HG02571 (cell line): Measurements from ENCODE around the gene WNT2.
"Not testable (repeated sequence)": the region's sequence is repeated elsewhere in the genome, so short reads cannot be mapped to it uniquely, and the experiment has no call there.

ENCODE experiments used
- ATAC-seq: cut with Tn5 transposase; IDR thresholded peaks from one replicate; pipeline ENCODE4 v1.9.1; 2021; ENCODE audit warnings: mild to moderate bottlenecking, moderate library complexity; ENCODE audit not compliant: unreplicated experiment

The WNT2 gene

GRCh38 chr7:117270371-117270770 lies 52.5 kb downstream of the WNT2 start:
- ATAC-seq = no peak

DNA sequence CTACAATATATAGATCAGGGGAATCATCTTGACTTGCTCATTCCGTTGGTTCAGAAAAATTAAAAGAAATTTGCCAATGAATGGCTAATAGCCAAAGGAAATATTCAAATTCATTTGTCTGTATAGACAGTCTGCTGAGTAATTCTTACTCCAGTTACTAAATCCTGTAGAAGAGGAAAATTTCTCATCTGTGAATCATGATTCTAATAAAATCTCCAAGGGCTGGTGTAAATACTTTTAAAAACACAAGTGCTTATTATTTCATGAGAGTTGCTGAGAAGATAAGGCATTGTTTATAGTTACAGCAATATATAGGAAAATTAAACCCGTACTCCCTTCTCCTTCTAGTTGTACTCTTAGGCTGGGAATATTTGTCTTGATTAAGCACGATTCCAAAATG lies 53.0 kb downstream of the WNT2 start:
- ATAC-seq = no peak

DNA sequence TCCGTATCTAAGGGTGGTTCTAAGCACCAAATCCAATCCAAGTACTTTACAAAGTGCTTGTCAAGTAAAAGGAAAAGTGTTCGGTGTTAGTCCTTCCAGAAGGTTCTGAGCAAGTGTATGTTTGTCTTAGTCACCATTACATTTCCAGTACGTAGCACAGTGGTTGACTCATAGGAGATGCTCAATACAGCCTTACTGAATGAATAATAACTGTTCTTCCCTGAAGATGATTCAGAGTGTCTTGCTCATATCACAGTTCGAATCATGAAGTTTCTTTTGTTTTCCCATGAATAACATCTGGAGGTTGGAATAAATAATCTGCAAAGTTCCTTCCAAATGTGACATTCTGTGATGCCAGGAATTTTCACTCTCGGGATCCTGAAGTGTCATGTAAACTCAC lies 53.4 kb downstream of the WNT2 start:
- no peak for ATAC-seq

DNA sequence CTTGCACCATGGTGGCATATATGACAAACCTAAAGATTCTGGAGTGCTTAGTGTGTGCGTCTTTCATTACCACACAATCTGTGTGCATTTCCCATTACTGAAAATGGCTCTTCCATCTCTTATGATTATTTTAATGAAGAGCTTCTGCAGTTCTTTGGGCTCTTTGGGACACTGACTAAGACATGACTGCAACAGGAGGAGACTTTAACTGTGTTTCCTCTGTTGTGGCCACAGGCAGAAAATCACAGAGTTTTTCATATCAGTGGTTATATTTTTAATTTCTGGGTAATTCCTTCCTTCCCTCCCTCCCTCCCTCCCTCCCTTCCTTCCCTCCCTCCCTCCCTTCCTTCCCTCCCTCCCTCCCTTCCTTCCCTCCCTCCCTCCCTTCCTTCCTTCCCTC lies 58.1 kb downstream of the WNT2 start:
- no peak for ATAC-seq

DNA sequence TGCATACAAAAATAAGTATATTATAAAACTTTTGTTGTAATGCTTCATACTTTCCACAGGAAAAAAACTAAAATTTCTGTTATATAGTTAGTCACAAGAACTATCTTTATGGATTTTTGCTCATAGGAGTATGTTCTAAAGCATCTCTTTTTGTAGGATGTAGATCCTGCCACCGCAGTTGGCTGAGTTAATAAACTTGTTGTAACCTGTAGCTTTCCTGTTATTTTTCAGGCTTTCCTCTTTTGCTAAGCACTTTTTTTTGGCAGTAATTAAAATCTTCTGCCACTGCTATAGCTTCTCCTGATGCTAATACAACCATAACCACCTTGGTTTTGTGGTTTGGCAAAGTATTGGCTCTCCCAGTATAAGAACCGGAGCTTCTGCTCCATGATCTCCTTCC lies 60.3 kb downstream of the WNT2 start:
- no peak for ATAC-seq

GRCh38 chr7:117259615-117260014 lies 63.2 kb downstream of the WNT2 start:
- no peak for ATAC-seq

GRCh38 chr7:117251687-117252086 lies 71.2 kb downstream of the WNT2 start:
- peak; percentile 69 for ATAC-seq

GRCh38 chr7:117250801-117251200 lies 72.1 kb downstream of the WNT2 start:
- ATAC-seq = no peak

- ATAC-seq = no peak
Measured at GRCh38 chr7:117250245-117250644, 72.6 kb downstream of the WNT2 start.

DNA sequence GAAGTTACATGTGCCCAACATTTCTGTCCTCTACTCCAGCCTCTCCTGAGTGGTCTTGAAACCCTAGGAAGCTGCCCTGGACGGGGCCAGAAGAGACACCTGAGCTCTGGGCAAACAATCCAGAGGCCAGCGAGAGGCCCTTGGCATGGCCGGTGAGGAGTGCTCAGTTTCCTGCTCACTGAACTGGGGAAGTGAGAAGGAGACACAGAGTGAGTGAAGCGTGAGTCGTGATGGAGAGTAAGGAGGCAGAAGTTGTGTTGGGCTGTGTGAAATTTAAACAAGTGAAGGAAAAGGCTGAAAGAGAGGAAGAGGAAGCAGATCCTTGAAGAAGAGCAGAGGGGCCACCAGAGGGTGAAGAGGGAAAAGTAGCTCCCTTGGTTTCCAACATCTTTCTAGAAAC lies 73.2 kb downstream of the WNT2 start:
- no peak for ATAC-seq

GRCh38 chr7:117248829-117249228 lies 74.0 kb downstream of the WNT2 start:
- ATAC-seq = no peak

GRCh38 chr7:117247809-117248208 lies 75.0 kb downstream of the WNT2 start:
- ATAC-seq = no peak

- not testable (repeated sequence) for ATAC-seq
Measured at GRCh38 chr7:117245703-117246102, 77.2 kb downstream of the WNT2 start.

GRCh38 chr7:117243390-117243789 lies 79.5 kb downstream of the WNT2 start:
- ATAC-seq = no peak

DNA sequence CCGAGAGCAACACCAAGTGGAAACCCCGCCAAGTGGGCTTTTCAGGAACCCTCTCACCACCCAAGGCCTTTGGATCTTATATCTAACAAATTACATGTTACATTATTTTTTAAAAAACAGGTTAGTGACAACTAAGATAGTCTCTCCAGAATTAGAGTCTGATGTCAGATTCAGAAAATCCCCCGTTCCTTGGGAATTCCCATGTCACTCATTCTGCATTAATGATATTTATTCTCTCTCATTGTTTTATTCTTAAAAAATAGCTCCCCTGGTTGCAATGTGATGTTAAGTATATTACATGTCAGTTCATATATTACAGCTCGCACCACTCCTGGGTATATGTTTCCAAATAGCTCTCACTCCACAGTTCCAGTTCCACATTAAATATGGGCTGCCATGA lies 81.8 kb downstream of the WNT2 start:
- no peak for ATAC-seq

GRCh38 chr7:117238937-117239336 lies 83.9 kb downstream of the WNT2 start:
- no peak for ATAC-seq

GRCh38 chr7:117238472-117238871 lies 84.4 kb downstream of the WNT2 start:
- no peak for ATAC-seq

GRCh38 chr7:117237646-117238045 lies 85.2 kb downstream of the WNT2 start:
- ATAC-seq = peak; percentile 64

DNA sequence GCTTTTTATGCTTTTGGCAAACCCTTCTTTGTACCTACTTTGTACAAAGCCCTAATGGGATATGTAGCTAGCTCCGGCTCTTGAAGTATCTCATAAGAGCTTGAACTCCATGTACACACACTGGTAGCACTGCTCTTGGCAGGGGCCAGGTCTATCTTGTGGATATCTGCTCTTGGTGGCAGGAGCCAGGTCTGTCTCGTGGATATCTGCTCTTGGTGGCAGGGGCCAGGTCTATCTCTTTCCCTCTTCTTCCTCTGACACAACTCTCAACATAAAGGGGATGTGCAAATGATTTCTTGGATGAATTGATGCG lies 91.9 kb downstream of the WNT2 start:
- ATAC-seq = no peak

- ATAC-seq = peak; percentile 78
Measured at GRCh38 chr7:117230276-117231046, 92.4 kb downstream of the WNT2 start.

GRCh38 chr7:117229350-117229749 lies 93.5 kb downstream of the WNT2 start:
- ATAC-seq = no peak

DNA sequence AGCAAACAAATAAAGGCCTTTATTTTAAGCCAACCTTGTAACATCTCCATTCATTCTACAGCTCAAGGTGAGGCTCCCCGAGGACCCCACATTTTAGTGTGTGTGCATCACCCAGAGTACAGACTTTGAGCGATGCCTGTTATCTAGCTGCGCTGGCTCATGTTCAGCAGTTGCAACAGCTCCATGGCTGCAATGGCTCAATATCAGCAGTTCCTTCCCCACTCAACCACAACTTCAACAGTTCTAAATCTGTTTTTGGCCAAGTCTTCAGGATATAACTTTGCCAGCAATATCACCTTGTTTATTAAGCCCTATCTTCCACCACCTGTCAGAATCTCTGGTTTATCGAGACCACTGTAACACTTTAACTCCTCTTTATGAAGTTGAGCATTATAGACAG lies 95.8 kb downstream of the WNT2 start:
- no peak for ATAC-seq

DNA sequence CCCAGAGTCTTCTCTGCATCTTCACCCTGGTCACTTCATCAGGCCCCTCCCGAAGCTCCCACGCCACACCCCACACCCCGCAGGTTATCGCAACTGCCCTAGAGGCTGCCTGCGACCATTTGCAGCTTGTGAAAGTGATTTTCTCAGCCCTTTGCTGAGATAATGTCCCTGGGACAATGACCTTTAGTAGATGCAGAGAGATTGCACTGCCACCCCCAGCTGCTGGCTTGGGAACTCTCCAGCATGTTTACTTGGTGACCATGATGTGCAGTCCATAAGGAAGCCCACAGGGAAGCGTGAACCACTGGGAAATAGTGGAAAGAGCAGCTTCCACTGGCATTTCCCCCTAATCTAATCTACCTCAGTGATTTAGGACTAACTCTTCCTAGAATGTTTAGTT lies 97.3 kb downstream of the WNT2 start:
- ATAC-seq = no peak
